Trophoblast cell (in vitro differentiated cells and primary cell): ENCODE results near the gene PIR.

Experiments used
- DNase-seq, 2 donors: peaks; one replicate each; pipeline ENCODE4 v3.0.0-alpha.2; 2016
- H2AFZ ChIP-seq: 2 replicates; pipeline ENCODE4 v1.6.1; 2013; ENCODE audit warnings: low read length, moderate library complexity, mild to moderate bottlenecking; ENCODE audit not compliant: insufficient read depth, poor library complexity
- H2AK5ac ChIP-seq: 2 replicates; pipeline ENCODE4 v1.6.1; 2013; ENCODE audit warnings: mild to moderate bottlenecking, low read length
- H2BK120ac ChIP-seq: 2 replicates; pipeline ENCODE4 v1.6.1; 2013; ENCODE audit warnings: low read length, mild to moderate bottlenecking, moderate library complexity; ENCODE audit not compliant: insufficient read depth, poor library complexity
- H2BK12ac ChIP-seq: 2 replicates; pipeline ENCODE4 v1.6.1; 2013; ENCODE audit warnings: mild to moderate bottlenecking, low read length, moderate library complexity
- H2BK5ac ChIP-seq: 2 replicates; pipeline ENCODE4 v1.6.1; 2013; ENCODE audit warnings: low read length, low read depth, moderate library complexity, mild to moderate bottlenecking; ENCODE audit not compliant: poor library complexity
- H3K14ac ChIP-seq: 2 replicates; pipeline ENCODE4 v1.6.1; 2013; ENCODE audit warnings: mild to moderate bottlenecking, low read length
- H3K18ac ChIP-seq: 2 replicates; pipeline ENCODE4 v1.6.1; 2013; ENCODE audit warnings: mild to moderate bottlenecking, low read length
- H3K23ac ChIP-seq: 2 replicates; pipeline ENCODE4 v1.6.1; 2013; ENCODE audit warnings: low read length
- H3K27ac ChIP-seq: 2 replicates; pipeline ENCODE4 v1.5.1; 2013; ENCODE audit warnings: low read depth, mild to moderate bottlenecking, inconsistent platforms, low read length, moderate library complexity
- H3K27me3 ChIP-seq: 2 replicates; pipeline ENCODE4 v1.6.1; 2013; ENCODE audit warnings: inconsistent platforms, mild to moderate bottlenecking, low read length, moderate library complexity; ENCODE audit not compliant: insufficient read depth
- H3K36me3 ChIP-seq, 2 experiments: 1 replicate in 1 of 2; 2 replicates in 1 of 2; pipeline ENCODE4 v1.6.1; 2013; ENCODE audit warnings: low read length in 2 of 2, mild to moderate bottlenecking in 2 of 2, moderate library complexity in 1 of 2; ENCODE audit not compliant: insufficient read depth in 2 of 2, control insufficient read depth in 1 of 2
- H3K4ac ChIP-seq: 2 replicates; pipeline ENCODE4 v1.6.1; 2013; ENCODE audit warnings: low read depth, mild to moderate bottlenecking, low read length, moderate library complexity
- H3K4me1 ChIP-seq, 2 experiments: 1 replicate in 1 of 2; 2 replicates in 1 of 2; pipeline ENCODE4 v1.6.1; 2013; ENCODE audit warnings: low read length in 2 of 2, mild to moderate bottlenecking in 2 of 2, moderate library complexity in 1 of 2; ENCODE audit not compliant: insufficient read depth in 2 of 2, control insufficient read depth in 1 of 2
- H3K4me2 ChIP-seq: 2 replicates; pipeline ENCODE4 v1.6.1; 2013; ENCODE audit warnings: inconsistent platforms, mild to moderate bottlenecking, low read length, moderate library complexity
- H3K4me3 ChIP-seq: 2 replicates; pipeline ENCODE4 v1.5.1; 2013; ENCODE audit warnings: mild to moderate bottlenecking, low read depth, low read length, inconsistent platforms
- H3K79me1 ChIP-seq: one replicate; pipeline ENCODE4 v1.6.1; 2013; ENCODE audit warnings: low read length
- H3K79me2 ChIP-seq: 2 replicates; pipeline ENCODE4 v1.6.1; 2013; ENCODE audit warnings: low read length, mild to moderate bottlenecking; ENCODE audit not compliant: control insufficient read depth, insufficient read depth, poor library complexity
- H3K9ac ChIP-seq: 2 replicates; pipeline ENCODE4 v1.6.1; 2013; ENCODE audit warnings: mild to moderate bottlenecking, low read length
- H3K9me3 ChIP-seq: 2 replicates; pipeline ENCODE4 v1.6.1; 2013; ENCODE audit warnings: low read depth, mild to moderate bottlenecking, control low read depth, inconsistent platforms, low read length; ENCODE audit not compliant: insufficient read depth
- H4K12ac ChIP-seq: 2 replicates; pipeline ENCODE4 v1.6.1; 2013; ENCODE audit warnings: low read depth, mild to moderate bottlenecking, low read length, moderate library complexity
- H4K8ac ChIP-seq: 2 replicates; pipeline ENCODE4 v1.6.1; 2013; ENCODE audit warnings: low read depth, mild to moderate bottlenecking, low read length, moderate library complexity
- H4K91ac ChIP-seq: one replicate; pipeline ENCODE4 v1.6.1; 2013; ENCODE audit warnings: low read depth, mild to moderate bottlenecking, low read length, moderate library complexity
- WGBS: extraction: QIAGEN DNeasy Blood & Tissue Kit; methylation state at CpG from one replicate; pipeline ENCODE4 v1.1.7; 2013; ENCODE audit warnings: missing lambda C conversion rate; ENCODE audit not compliant: insufficient read length, insufficient coverage; ENCODE audit errors: extremely low coverage; 5-methylcytosine and 5-hydroxymethylcytosine counted together

Gene PIR

GRCh38 chrX:15499976-15500375 lies 6.8 kb upstream of the PIR start:
- Histone ChIP-seq H4K8ac (no peak overlapping the region), H3K79me2 (no peaks in the 10 kb centered on the region), H3K9me3 (no peaks in the 10 kb centered on the region), H3K4me2 (no peak overlapping the region), H2AK5ac (no peak overlapping the region), H2BK12ac (no peak overlapping the region), H3K14ac (no peak overlapping the region), H2BK5ac (no peak overlapping the region), H3K79me1 (no peaks in the 10 kb centered on the region), H3K23ac (no peak overlapping the region), H3K36me3 (no peaks in the 10 kb centered on the region), H2AFZ (no peak overlapping the region), H3K27ac (no peak overlapping the region), H3K4me3 (no peak overlapping the region), H2BK120ac (no peak overlapping the region), H3K18ac (no peak overlapping the region), H3K4ac (no peak overlapping the region), H3K27me3 (no peaks in the 10 kb centered on the region), H3K4me1 (no peaks in the 10 kb centered on the region), H4K12ac (no peak overlapping the region), H3K9ac (no peak overlapping the region), H4K91ac (no peak overlapping the region)
- WGBS, result no CpG with 5 or more reads among the region's 3 CpGs
- DNase-seq, result no peak

GRCh38 chrX:15498741-15499140 lies 5.6 kb upstream of the PIR start:
- H4K8ac ChIP-seq, result no peak overlapping the region
- H2BK12ac ChIP-seq, result no peak overlapping the region
- H4K91ac ChIP-seq, result no peak overlapping the region
- H2BK5ac ChIP-seq, result no peak overlapping the region
- H4K12ac ChIP-seq, result no peak overlapping the region
- no peak overlapping the region for H3K23ac ChIP-seq
- DNase-seq, result no peak
- H3K4me3 ChIP-seq, result no peak overlapping the region
- H3K4me1 ChIP-seq, result no peaks in the 10 kb centered on the region
- H3K79me1 ChIP-seq, result no peaks in the 10 kb centered on the region
- no peak overlapping the region for H2AFZ ChIP-seq
- no peak overlapping the region for H3K9ac ChIP-seq
- H2BK120ac ChIP-seq, result no peak overlapping the region
- no peaks in the 10 kb centered on the region for H3K79me2 ChIP-seq
- H3K9me3 ChIP-seq, result no peaks in the 10 kb centered on the region
- WGBS, result no CpG with 5 or more reads among the region's 2 CpGs
- H3K4me2 ChIP-seq, result no peak overlapping the region
- H3K4ac ChIP-seq, result no peak overlapping the region
- no peak overlapping the region for H3K18ac ChIP-seq
- no peaks in the 10 kb centered on the region for H3K27me3 ChIP-seq
- no peak overlapping the region for H2AK5ac ChIP-seq
- H3K27ac ChIP-seq, result no peak overlapping the region
- no peaks in the 10 kb centered on the region for H3K36me3 ChIP-seq
- H3K14ac ChIP-seq, result no peak overlapping the region

- no peak overlapping the region for H2AK5ac ChIP-seq
- no peak overlapping the region for H4K12ac ChIP-seq
- no peak overlapping the region for H4K91ac ChIP-seq
- H3K4ac ChIP-seq, result no peak overlapping the region
- H3K9me3 ChIP-seq, result no peaks in the 10 kb centered on the region
- no peak overlapping the region for H3K27ac ChIP-seq
- H2BK120ac ChIP-seq, result no peak overlapping the region
- no peak overlapping the region for H4K8ac ChIP-seq
- H2BK12ac ChIP-seq, result no peak overlapping the region
- H3K4me3 ChIP-seq, result no peak overlapping the region
- WGBS, result no CpG with 5 or more reads among the region's 4 CpGs
- no peak overlapping the region for H3K23ac ChIP-seq
- peaks cover 3% of the 10 kb centered on the region for H3K79me1 ChIP-seq
- DNase-seq, result peak in 1 of 2 donors; percentile 64
- H3K4me1 ChIP-seq, result no peaks in the 10 kb centered on the region
- H3K18ac ChIP-seq, result no peak overlapping the region
- H3K9ac ChIP-seq, result no peak overlapping the region
- H3K14ac ChIP-seq, result no peak overlapping the region
- H3K36me3 ChIP-seq, result no peaks in the 10 kb centered on the region
- no peak overlapping the region for H2AFZ ChIP-seq
- no peak overlapping the region for H3K4me2 ChIP-seq
- no peak overlapping the region for H2BK5ac ChIP-seq
- no peaks in the 10 kb centered on the region for H3K79me2 ChIP-seq
- no peaks in the 10 kb centered on the region for H3K27me3 ChIP-seq
These were observed 4.7 kb upstream of the PIR start for GRCh38 chrX:15497865-15498264.

GRCh38 chrX:15496824-15497223 lies 3.7 kb upstream of the PIR start:
- Histone ChIP-seq H3K4me3 (no peak overlapping the region), H3K9ac (no peak overlapping the region), H3K36me3 (no peaks in the 10 kb centered on the region), H4K12ac (no peak overlapping the region), H3K27me3 (no peaks in the 10 kb centered on the region), H4K8ac (no peak overlapping the region), H4K91ac (no peak overlapping the region), H3K18ac (no peak overlapping the region), H2BK12ac (no peak overlapping the region), H2AFZ (no peak overlapping the region), H3K4me1 (no peaks in the 10 kb centered on the region), H3K4me2 (no peak overlapping the region), H3K79me1 (peaks cover 3% of the 10 kb centered on the region), H3K14ac (no peak overlapping the region), H3K9me3 (no peaks in the 10 kb centered on the region), H3K23ac (no peak overlapping the region), H2AK5ac (no peak overlapping the region), H2BK120ac (no peak overlapping the region), H2BK5ac (no peak overlapping the region), H3K79me2 (no peaks in the 10 kb centered on the region), H3K27ac (no peak overlapping the region), H3K4ac (no peak overlapping the region)
- DNase-seq, result no peak
- WGBS, result no CpG with 5 or more reads among the region's 4 CpGs
